ENCODE results near the gene SLC39A11.

The SLC39A11 gene

DNA sequence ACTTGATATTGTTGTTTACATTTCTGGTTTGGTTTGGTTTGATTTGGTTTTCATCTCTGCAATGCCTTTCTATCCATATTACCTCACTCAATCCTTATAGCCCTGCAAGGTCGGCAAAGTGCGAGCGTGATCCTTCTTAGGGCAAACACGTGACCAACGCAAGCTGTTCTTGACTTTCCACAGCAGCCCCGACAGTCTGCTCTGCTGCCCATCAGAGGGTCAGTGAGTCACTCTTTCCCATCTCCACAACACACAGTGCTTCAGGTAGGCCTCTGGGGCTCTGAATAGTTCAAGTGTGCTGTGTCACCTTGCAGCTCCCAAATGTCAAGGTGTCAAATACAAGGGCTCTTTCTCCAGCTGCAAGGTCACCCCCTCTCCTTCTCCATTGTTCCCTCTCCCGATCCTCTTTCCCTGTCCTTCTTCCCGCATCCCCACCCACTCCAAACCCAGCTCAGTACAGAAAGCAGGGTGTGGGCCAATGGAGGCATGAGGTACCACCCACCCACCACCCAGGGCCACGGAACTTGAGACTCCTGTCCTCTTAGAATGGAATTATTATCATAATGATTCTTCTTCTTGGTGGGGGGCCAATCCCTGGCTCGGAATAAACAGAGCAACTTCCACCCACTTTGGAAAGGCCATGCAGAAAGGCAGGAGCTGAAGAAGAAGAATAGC, 139.7 kb downstream of the SLC39A11 start:
- no peak for TF ChIP-seq CTCF (IDR thresholded peaks at IDR 0.05; ENCODE audit: insufficient read depth, low read length, missing control alignments)
- CTCF ChIA-PET: interaction anchor here (1.2 to 1.3 kb wide), 2 partner anchors 34 to 225 kb away, joined by 3 to 4 read pairs; no protein-coding TSS in a partner anchor
- POLR2A ChIA-PET: no interaction called here
- no peak overlapping the region for H3K4me3 ChIP-seq (ENCODE audit: low read depth, low read length)
- DNase-seq (ENCODE audit: low read depth, low spot score): no peak

DNA sequence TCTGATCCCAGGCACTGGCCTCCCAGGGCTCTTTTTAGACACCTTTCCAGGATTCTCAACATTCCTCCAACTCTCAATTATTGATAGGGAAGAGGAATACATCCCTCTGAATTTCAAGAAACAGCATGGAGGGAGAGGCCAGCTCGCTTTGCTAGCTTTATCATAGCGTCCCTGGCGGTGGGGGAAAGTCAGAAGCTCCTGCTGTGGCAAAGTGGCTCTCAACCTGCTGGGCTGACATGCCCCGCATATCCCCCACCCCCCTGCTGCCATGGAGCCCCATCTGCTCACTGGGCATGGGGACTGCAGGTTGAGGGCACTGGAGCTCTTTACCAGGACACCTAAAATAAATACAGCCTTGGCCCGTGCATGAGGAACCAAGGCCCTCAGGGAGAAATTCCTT, 140.3 kb downstream of the SLC39A11 start:
- no peak for DNase-seq (ENCODE audit: low read depth, low spot score)
- ChIA-PET POLR2A (no interaction called here), CTCF (interaction anchor here (1.2 to 1.3 kb wide), 2 partner anchors 34 to 224 kb away, joined by 3 to 4 read pairs; no protein-coding TSS in a partner anchor)
- no peak overlapping the region for H3K4me3 ChIP-seq (ENCODE audit: low read depth, low read length)
- TF ChIP-seq CTCF (IDR thresholded peaks at IDR 0.05; ENCODE audit: insufficient read depth, low read length, missing control alignments): no peak

GRCh38 chr17:72950242-72950931, 142.1 kb downstream of the SLC39A11 start:
- no peak for TF ChIP-seq CTCF (IDR thresholded peaks at IDR 0.05; ENCODE audit: insufficient read depth, low read length, missing control alignments)
- ChIA-PET POLR2A (no interaction called here), CTCF (interaction anchor here (1.1 kb wide), 1 partner anchor 24 kb away, joined by 3 read pairs; no protein-coding TSS in a partner anchor)
- H3K4me3 ChIP-seq (ENCODE audit: low read depth, low read length): no peak overlapping the region
- no peak for DNase-seq (ENCODE audit: low read depth, low spot score)

- no peak for DNase-seq (ENCODE audit: low read depth, low spot score)
- POLR2A ChIA-PET: no interaction called here
- CTCF ChIA-PET: no interaction called here
- no peak for TF ChIP-seq CTCF (IDR thresholded peaks at IDR 0.05; ENCODE audit: insufficient read depth, low read length, missing control alignments)
- no peak overlapping the region for H3K4me3 ChIP-seq (ENCODE audit: low read depth, low read length)
Observed at GRCh38 chr17:72948115-72948514, 144.4 kb downstream of the SLC39A11 start.

DNA sequence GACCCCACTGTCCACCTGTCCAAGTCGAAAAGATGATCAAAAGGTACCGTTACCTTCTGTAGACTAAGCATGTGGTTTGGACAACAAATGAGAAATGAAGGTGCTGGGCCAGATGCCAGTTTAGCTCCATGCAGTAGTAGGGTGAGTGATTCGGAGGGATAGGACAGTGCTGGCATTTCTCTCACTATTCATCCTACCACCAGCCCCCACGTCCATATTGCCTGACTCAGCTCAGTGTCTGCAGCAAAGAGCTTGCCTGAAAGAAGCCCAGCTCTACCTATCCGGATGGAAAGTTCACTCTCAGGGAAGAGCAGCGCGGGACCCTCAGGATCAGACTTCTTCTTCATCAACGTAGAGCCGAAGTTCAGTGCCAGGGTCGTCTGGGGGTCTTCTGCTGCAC, 145.0 kb downstream of the SLC39A11 start:
- TF ChIP-seq CTCF (IDR thresholded peaks at IDR 0.05; ENCODE audit: insufficient read depth, low read length, missing control alignments): no peak
- POLR2A ChIA-PET: no interaction called here
- DNase-seq (ENCODE audit: low read depth, low spot score): no peak
- CTCF ChIA-PET: no interaction called here
- H3K4me3 ChIP-seq (ENCODE audit: low read depth, low read length): no peak overlapping the region

DNA sequence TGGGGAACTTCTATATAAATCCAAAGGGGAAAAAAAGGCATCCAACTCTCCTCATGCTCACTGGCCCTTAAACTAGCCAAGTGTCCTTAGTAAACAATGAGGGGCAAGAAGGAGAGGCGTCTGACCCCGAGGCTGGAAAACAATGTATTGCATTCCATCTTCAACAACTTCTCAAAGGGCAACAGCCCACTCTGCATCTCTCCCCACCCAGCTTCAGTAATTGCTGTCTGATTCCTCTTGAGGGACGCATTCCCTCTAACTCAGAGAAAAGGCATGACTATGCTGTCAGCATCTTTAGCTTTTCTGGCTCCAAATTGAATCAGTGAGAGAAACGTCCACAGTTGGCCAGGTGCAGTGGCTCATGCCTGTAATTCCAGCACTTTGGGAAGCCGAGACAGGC, 145.8 kb downstream of the SLC39A11 start:
- DNase-seq (ENCODE audit: low read depth, low spot score): no peak
- no peak for TF ChIP-seq CTCF (IDR thresholded peaks at IDR 0.05; ENCODE audit: insufficient read depth, low read length, missing control alignments)
- POLR2A ChIA-PET: no interaction called here
- CTCF ChIA-PET: no interaction called here
- H3K4me3 ChIP-seq (ENCODE audit: low read depth, low read length): no peak overlapping the region

Data from AG04449 (cell line).